H1 (cell line): ENCODE results near the gene LRRIQ4. TPM values are rescaled to one million over a fixed set of nuclear protein-coding genes. Genes with fewer than 3 reads are reported as not detected.

Experiments used
- CTCF ChIA-PET: fragments of 300-600 bp; sonication (Branson Sonifier 250); formaldehyde crosslinking; loops from one replicate; lab custom pipeline; 2021; ENCODE audit not compliant: partially characterized antibody; lab: Charles Lee
- POLR2A ChIA-PET: fragments of 300-600 bp; sonication (Branson Sonifier 250); formaldehyde crosslinking; loops from one replicate; lab custom pipeline; 2021; ENCODE audit warnings: inconsistent platforms; ENCODE audit not compliant: partially characterized antibody; lab: Charles Lee
- DNase-seq, 2 experiments: peaks; one replicate each; pipeline versions ENCODE4 v3.0.0 to v3.0.0-alpha.2; 2010 to 2022; ENCODE audit warnings: low spot score in 2 of 2, low read depth in 1 of 2, mixed read lengths in 1 of 2
- FAIRE-seq: peaks from 2 replicates; lab custom pipeline; 2011; peaks lifted over from hg19 to GRCh38; lab: Jason Lieb, UNC
- H2AFZ ChIP-seq: 2 replicates; pipeline ENCODE4 v1.8.1; 2012; ENCODE audit warnings: low read length, inconsistent platforms
- H2AK5ac ChIP-seq: 2 replicates; pipeline ENCODE4 v1.6.1; 2013; ENCODE audit warnings: low read depth, low read length
- H2BK120ac ChIP-seq: replicated peaks from 2 replicates; pipeline ENCODE3; 2013; ENCODE audit warnings: low read depth, low read length, inconsistent platforms
- H2BK12ac ChIP-seq: 2 replicates; pipeline ENCODE4 v1.6.1; 2013; ENCODE audit warnings: low read depth, low read length
- H2BK15ac ChIP-seq: 2 replicates; pipeline ENCODE4 v1.6.1; 2013; ENCODE audit warnings: low read length
- H2BK20ac ChIP-seq: 2 replicates; pipeline ENCODE4 v1.6.1; 2013; ENCODE audit warnings: low read length
- H2BK5ac ChIP-seq: 2 replicates; pipeline ENCODE4 v1.6.1; 2013; ENCODE audit warnings: low read depth, low read length
- H3K14ac ChIP-seq: 2 replicates; pipeline ENCODE4 v1.6.1; 2013; ENCODE audit warnings: inconsistent platforms; ENCODE audit not compliant: insufficient read length
- H3K18ac ChIP-seq: 2 replicates; pipeline ENCODE4 v1.6.1; 2013; ENCODE audit warnings: low read length; ENCODE audit errors: extremely low read depth
- H3K23ac ChIP-seq: 2 replicates; pipeline ENCODE4 v1.6.1; 2013; ENCODE audit warnings: inconsistent platforms; ENCODE audit not compliant: insufficient read length
- H3K23me2 ChIP-seq: 2 replicates; pipeline ENCODE4 v1.6.1; 2013; ENCODE audit warnings: low read depth, low read length
- H3K27ac ChIP-seq: 2 replicates; pipeline ENCODE4 v1.6.1; 2011; ENCODE audit warnings: low read depth, low read length, inconsistent platforms
- H3K27me3 ChIP-seq, 4 experiments: replicated peaks in 1 of 4; 1 replicate in 1 of 4; 2 replicates in 3 of 4; pipeline versions ENCODE4 v1.6.1 to v1.8.1; 2011 to 2013; ENCODE audit warnings: low read length in 3 of 4, mild to moderate bottlenecking in 3 of 4, inconsistent platforms in 2 of 4, mixed read lengths in 2 of 4, moderate library complexity in 1 of 4; ENCODE audit not compliant: control insufficient read depth in 3 of 4, insufficient read depth in 3 of 4; ENCODE audit errors: extremely low read depth in 1 of 4
- H3K36me3 ChIP-seq, 4 experiments: 2 replicates each; pipeline versions ENCODE4 v1.6.1 to v1.8.1; 2011 to 2013; ENCODE audit warnings: mild to moderate bottlenecking in 4 of 4, low read length in 3 of 4, moderate library complexity in 2 of 4, control low read depth in 1 of 4, inconsistent platforms in 1 of 4; ENCODE audit not compliant: insufficient read depth in 4 of 4, control insufficient read depth in 2 of 4
- H3K4ac ChIP-seq: replicated peaks from 2 replicates; pipeline ENCODE3; 2013; ENCODE audit warnings: low read length, low read depth, mixed read lengths, inconsistent platforms; ENCODE audit not compliant: insufficient read length
- H3K4me1 ChIP-seq, 4 experiments: replicated peaks in 1 of 4; 1 replicate in 1 of 4; 2 replicates in 3 of 4; pipeline versions ENCODE4 v1.6.1 to v1.8.1; 2011 to 2013; ENCODE audit warnings: low read length in 3 of 4, inconsistent platforms in 2 of 4, mixed read lengths in 1 of 4; ENCODE audit not compliant: insufficient read depth in 4 of 4, control insufficient read depth in 3 of 4
- H3K4me2 ChIP-seq, 2 experiments: 2 replicates each; pipeline versions ENCODE4 v1.6.1 to v1.8.1; 2011 to 2013; ENCODE audit warnings: low read depth in 2 of 2, low read length in 2 of 2, control low read depth in 1 of 2, inconsistent platforms in 1 of 2, mild to moderate bottlenecking in 1 of 2; ENCODE audit not compliant: insufficient read depth in 1 of 2
- H3K4me3 ChIP-seq, 4 experiments: fragments of 200-600, 300-600 bp in 1 of 4; sonication (generic), shearing (Covaris generic), sonication (Bioruptor Twin) in 1 of 4; 2 replicates each; pipeline versions ENCODE4 v1.5.1 to v1.8.1; 2011 to 2016; ENCODE audit warnings: low read length in 4 of 4, low read depth in 3 of 4, control low read depth in 2 of 4, inconsistent platforms in 2 of 4, mild to moderate bottlenecking in 2 of 4, mixed read lengths in 1 of 4, moderate library complexity in 1 of 4; ENCODE audit not compliant: insufficient read depth in 2 of 4; ENCODE audit errors: extremely low read depth in 1 of 4
- H3K56ac ChIP-seq: replicated peaks from 2 replicates; pipeline ENCODE3; 2013; ENCODE audit warnings: low read depth, mild to moderate bottlenecking, mixed read lengths, low read length, inconsistent platforms; ENCODE audit not compliant: insufficient read length
- H3K79me1 ChIP-seq: 2 replicates; pipeline ENCODE4 v1.6.1; 2013; ENCODE audit warnings: low read depth, low read length, control low read depth
- H3K79me2 ChIP-seq, 2 experiments: 2 replicates each; pipeline versions ENCODE4 v1.6.1 to v1.8.1; 2012 to 2013; ENCODE audit warnings: low read length in 2 of 2, mild to moderate bottlenecking in 2 of 2, inconsistent platforms in 1 of 2; ENCODE audit not compliant: insufficient read depth in 2 of 2, control insufficient read depth in 1 of 2
- H3K9ac ChIP-seq, 4 experiments: replicated peaks in 1 of 4; 1 replicate in 1 of 4; 2 replicates in 3 of 4; pipeline versions ENCODE4 v1.6.1 to v1.8.1; 2011 to 2013; ENCODE audit warnings: low read depth in 3 of 4, low read length in 3 of 4, control low read depth in 2 of 4, mild to moderate bottlenecking in 2 of 4, moderate library complexity in 2 of 4, inconsistent platforms in 1 of 4; ENCODE audit errors: extremely low read depth in 1 of 4
- H3K9me3 ChIP-seq, 2 experiments: 2 replicates each; pipeline versions ENCODE4 v1.6.1 to v1.8.1; 2012 to 2013; ENCODE audit warnings: mild to moderate bottlenecking in 2 of 2, moderate library complexity in 2 of 2, control low read depth in 1 of 2, inconsistent platforms in 1 of 2, low read depth in 1 of 2, low read length in 1 of 2, mixed read lengths in 1 of 2; ENCODE audit not compliant: insufficient read depth in 2 of 2
- H4K20me1 ChIP-seq, 2 experiments: replicated peaks in 1 of 2; 2 replicates each; pipeline versions ENCODE3 to v1.8.1; 2011 to 2013; ENCODE audit warnings: inconsistent platforms in 2 of 2, low read length in 2 of 2, mild to moderate bottlenecking in 1 of 2; ENCODE audit not compliant: insufficient read depth in 2 of 2, control insufficient read depth in 1 of 2
- H4K5ac ChIP-seq: 2 replicates; pipeline ENCODE4 v1.6.1; 2013; ENCODE audit warnings: low read length, low read depth, mixed read lengths, inconsistent platforms; ENCODE audit not compliant: insufficient read length
- H4K8ac ChIP-seq: 2 replicates; pipeline ENCODE4 v1.8.0; 2013; ENCODE audit warnings: mild to moderate bottlenecking, moderate library complexity, low read length, inconsistent platforms; ENCODE audit not compliant: insufficient read depth; ENCODE audit errors: extremely low read depth
- H4K91ac ChIP-seq: replicated peaks from 2 replicates; pipeline ENCODE3; 2013; ENCODE audit warnings: low read length, mixed read lengths, inconsistent platforms; ENCODE audit not compliant: insufficient read length
- CBX8 ChIP-seq: fragments of 300-800, 300-1000 bp; sonication (generic); IDR thresholded peaks from 2 replicates; pipeline ENCODE4 v1.7.1; 2016; ENCODE audit warnings: low read depth, low read length, borderline replicate concordance
- EP300 ChIP-seq, 2 experiments: IDR thresholded peaks; 1 replicate in 1 of 2; 2 replicates in 1 of 2; pipeline ENCODE4 v1.6.1; 2011 to 2012; ENCODE audit warnings: low read depth in 2 of 2, low read length in 2 of 2, mild to moderate bottlenecking in 2 of 2, borderline replicate concordance in 1 of 2, inconsistent platforms in 1 of 2, moderate library complexity in 1 of 2
- KDM5A ChIP-seq: fragments of 200-600 bp; IDR thresholded peaks from 2 replicates; pipeline ENCODE4 v1.7.1; 2012; ENCODE audit warnings: mild to moderate bottlenecking, low read length, inconsistent platforms, mixed read lengths
- NRF1 ChIP-seq: IDR thresholded peaks from 2 replicates; pipeline ENCODE4 v1.6.1; 2011; ENCODE audit warnings: mild to moderate bottlenecking, low read depth, low read length, improper control_type of control experiment
- PHF8 ChIP-seq: fragments of 200-600 bp; sonication (generic); conservative IDR thresholded peaks from 2 replicates; pipeline ENCODE4 v1.7.1; 2012; ENCODE audit warnings: low read depth, mild to moderate bottlenecking, inconsistent platforms, low read length, moderate library complexity
- RBBP5 ChIP-seq: IDR thresholded peaks from 2 replicates; pipeline ENCODE4 v1.7.1; 2012; ENCODE audit warnings: low read depth, mild to moderate bottlenecking, inconsistent platforms, low read length, moderate library complexity, borderline replicate concordance
- SIN3A ChIP-seq, 2 experiments: IDR thresholded peaks in 1 of 2; conservative IDR thresholded peaks in 1 of 2; 2 replicates each; pipeline ENCODE4 v1.6.1; 2011 to 2012; ENCODE audit warnings: low read length in 2 of 2, improper control_type of control experiment in 1 of 2, low read depth in 1 of 2, mild to moderate bottlenecking in 1 of 2
- SP1 ChIP-seq: IDR thresholded peaks from 2 replicates; pipeline ENCODE4 v1.6.1; 2011; ENCODE audit warnings: low read depth, low read length
- TAF7 ChIP-seq: optimal IDR thresholded peaks from 2 replicates; pipeline ENCODE3; 2011; ENCODE audit warnings: low read depth, mild to moderate bottlenecking, inconsistent platforms, low read length, moderate library complexity, borderline replicate concordance
- TBP ChIP-seq: IDR thresholded peaks from 2 replicates; pipeline ENCODE4 v1.6.1; 2011; ENCODE audit warnings: low read depth, low read length, improper control_type of control experiment
- WGBS, 2 experiments: shearing (Covaris generic) in 1 of 2; methylation state at CpG; one replicate each; pipeline versions ENCODE4 v1.1.6 to v1.1.7; 2013 to 2015; ENCODE audit warnings: low lambda C conversion rate in 2 of 2, mixed read lengths in 2 of 2, inconsistent platforms in 1 of 2, low coverage in 1 of 2, missing lambda C conversion rate in 1 of 2; ENCODE audit not compliant: insufficient replicate concordance in 2 of 2, insufficient coverage in 1 of 2, insufficient read length in 1 of 2; ENCODE audit errors: extremely low coverage in 1 of 2, missing lambda C conversion rate in 1 of 2; 5-methylcytosine and 5-hydroxymethylcytosine counted together
- polyA plus RNA-seq, 7 experiments: library from polyadenylated mRNA; depleted of rRNA in 3 of 7; stranded (reverse) in 5 of 7; unstranded in 2 of 7; fragments of >200 nt in 5 of 7; fragments of 200-250 nt in 2 of 7; gene quantifications; 1 replicate in 5 of 7; 2 replicates in 1 of 7; 4 replicates in 1 of 7; pipeline versions ENCODE4 v1.2.1 to v1.2.3, GENCODE V29; 2011 to 2013; ENCODE audit warnings: missing spikeins in 2 of 7, mixed read lengths in 2 of 7
- total RNA-seq: library from RNA; stranded (reverse); fragmentation: NEBNext Ultra II Directional; extraction: Animal tissue kit (Norgen Biotek cat#: 25700); gene quantifications from 2 replicates; pipeline ENCODE4 v1.2.1, GENCODE V29; 2021

LRRIQ4 gene
- total and polyA plus RNA-seq, 2 of the 8 experiments (the other 6 are each of a cell fraction or from before 2014, with no cell fraction given), result 0.08 TPM; not detected in 1

GRCh38 chr3:169769287-169770181 is 43.1 kb upstream of the LRRIQ4 start, which contains the start of gene ACTRT3:
TSS of gene ACTRT3 (minus strand) at chr3:169769561. CDS start at chr3:169769520, 41 bp downstream.
- Histone ChIP-seq H2AK5ac (no peak within 1 kb of the TSS), H3K27ac (peak within 1 kb of the TSS; percentile 15; the same call in 1 of the 2 replicates), H3K14ac (no peak within 1 kb of the TSS), H3K4me2 (peak within 1 kb of the TSS; percentile 69 to 78), H2BK12ac (no peak within 1 kb of the TSS), H2BK20ac (no peak within 1 kb of the TSS), H4K91ac (peak within 1 kb of the TSS; percentile 72), H3K79me1 (no peaks in the 10 kb centered on the region), H3K4ac (no peak within 1 kb of the TSS), H2BK15ac (no peak within 1 kb of the TSS), H3K9ac (peak within 1 kb of the TSS in 1 of 4 experiments; percentile 47; a peak in 3 of 7 replicates), H4K20me1 (peaks cover 0 to 2% of the 10 kb centered on the region in 2 experiments), H3K18ac (no peak within 1 kb of the TSS; the same call in 1 of the 2 replicates), H2AFZ (peak within 1 kb of the TSS; percentile 100), H2BK5ac (no peak within 1 kb of the TSS; the same call in 1 of the 2 replicates), H3K36me3 (peaks cover 0 to 3% (median 0%) of the 10 kb centered on the region in 4 experiments; a peak in 1 of 8 replicates), H3K4me3 (peak within 1 kb of the TSS; percentile 42 to 87 (median 68)), H3K4me1 (no peaks in the 10 kb centered on the region; a peak in 3 of 7 replicates), H3K56ac (peak within 1 kb of the TSS; percentile 42), H2BK120ac (no peak within 1 kb of the TSS), H3K9me3 (no peaks in the 10 kb centered on the region), H3K79me2 (peaks cover 0 to 11% of the 10 kb centered on the region in 2 experiments; a peak in 3 of 4 replicates), H3K23ac (no peak within 1 kb of the TSS), H3K27me3 (no peaks in the 10 kb centered on the region), H3K23me2 (no peaks in the 10 kb centered on the region; the same call in 1 of the 2 replicates), H4K8ac (peak within 1 kb of the TSS; percentile 80), H4K5ac (peak within 1 kb of the TSS; percentile 89)
- ChIA-PET POLR2A (interaction anchor here (0.7 to 1.5 kb wide), 4 partner anchors 15 to 24 kb away, joined by 3 read pairs; no protein-coding TSS in a partner anchor), CTCF (interaction anchor here (0.6 to 1.0 kb wide), 2 partner anchors 282 to 905 kb away, joined by 3 read pairs; no protein-coding TSS in a partner anchor)
- WGBS, 2 experiments, result 3% methylated on average over 44 of the region's 51 CpGs; no CpG with 5 or more reads in 1 of the 2 experiments
- DNase-seq (peak in 1 of 2 experiments; percentile 84), FAIRE-seq (no peak)
- peak; percentile 80 for TF ChIP-seq RBBP5
- TF ChIP-seq TBP, result peak; percentile 79
- TF ChIP-seq CBX8, result no peak
- TF ChIP-seq SP1, result no peak
- TF ChIP-seq TAF7, result no peak
- TF ChIP-seq PHF8, result peak; percentile 62
- TF ChIP-seq KDM5A, result no peak
- no peak for TF ChIP-seq EP300 (IDR thresholded peaks at IDR 0.05; ENCODE audit: borderline replicate concordance in 1 of 2, low read depth in 2 of 2, low read length in 2 of 2)
- TF ChIP-seq SIN3A (conservative IDR thresholded peaks at IDR 0.05 in 1 of 2, IDR thresholded peaks at IDR 0.05 in 1 of 2; ENCODE audit: low read depth in 1 of 2, low read length in 2 of 2), result 0 out of 4 replicates have a peak, but pooled peaks have one; percentile 42 to 50
- no peak for TF ChIP-seq NRF1
